ENCODE measurements around the gene TRAPPC4.
A peak's percentile ranks its signal among the peaks of the same experiment; 100 is the strongest.
"Not testable (repeated sequence)": the region's sequence is repeated elsewhere in the genome, so short reads cannot be mapped to it uniquely, and the experiment has no call there.

The TRAPPC4 gene

DNA sequence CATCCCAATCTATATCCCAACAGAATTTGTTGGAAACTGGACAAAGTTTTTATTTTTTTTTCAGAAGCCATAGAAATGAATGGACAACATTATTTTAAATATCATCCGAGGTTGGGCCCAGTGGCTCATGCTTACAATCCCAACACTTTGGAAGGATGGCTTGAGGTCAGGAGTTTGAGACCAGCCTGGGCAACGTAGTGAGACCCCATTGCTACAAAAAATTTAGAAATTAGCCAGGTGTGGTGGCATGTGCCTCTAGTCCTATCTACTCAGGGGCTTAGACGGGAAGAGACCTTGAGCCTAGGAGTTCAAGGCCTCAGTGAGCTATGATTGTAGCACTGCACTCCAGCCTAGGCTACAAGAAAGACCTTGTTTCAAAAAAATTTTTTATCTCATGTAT, 16.2 kb downstream of the TRAPPC4 start:
- no peak for DNase-seq

DNA sequence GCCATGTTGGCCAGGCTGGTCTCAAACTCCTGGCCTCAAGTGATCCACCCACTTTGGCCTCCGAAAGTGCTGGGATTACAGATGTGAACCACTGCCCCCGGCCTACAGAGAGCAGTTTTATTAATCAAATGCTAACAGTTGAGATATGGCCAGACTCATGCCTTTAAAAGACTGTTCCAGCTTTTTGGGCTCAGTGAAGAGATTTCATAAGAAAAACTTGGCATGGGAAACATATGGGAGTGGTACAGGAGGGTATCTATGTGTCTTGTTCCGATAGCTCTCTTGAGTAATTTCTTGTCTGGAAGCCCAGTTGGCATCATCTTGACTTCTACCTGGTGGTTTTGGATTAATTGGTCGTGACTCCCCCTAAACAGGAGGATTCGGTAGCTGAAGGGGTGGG, 20.3 kb downstream of the TRAPPC4 start:
- no peak for DNase-seq

DNA sequence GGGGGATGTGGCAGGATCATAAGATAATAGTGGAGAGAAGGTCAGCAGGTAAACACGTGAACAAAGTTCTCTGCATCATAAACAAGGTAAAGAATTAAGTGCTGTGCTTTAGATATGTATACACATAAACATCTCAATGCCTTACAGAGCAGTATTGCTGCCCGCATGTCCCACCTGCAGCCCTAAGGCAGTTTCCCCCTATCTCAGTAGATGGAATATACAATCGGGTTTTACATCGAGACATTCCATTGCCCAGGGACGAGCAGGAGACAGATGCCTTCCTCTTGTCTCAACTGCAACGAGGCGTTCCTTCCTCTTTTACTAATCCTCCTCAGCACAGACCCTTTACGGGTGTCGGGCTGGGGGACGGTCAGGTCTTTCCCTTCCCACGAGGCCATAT, 20.9 kb downstream of the TRAPPC4 start:
- DNase-seq, result not testable (repeated sequence)

DNA sequence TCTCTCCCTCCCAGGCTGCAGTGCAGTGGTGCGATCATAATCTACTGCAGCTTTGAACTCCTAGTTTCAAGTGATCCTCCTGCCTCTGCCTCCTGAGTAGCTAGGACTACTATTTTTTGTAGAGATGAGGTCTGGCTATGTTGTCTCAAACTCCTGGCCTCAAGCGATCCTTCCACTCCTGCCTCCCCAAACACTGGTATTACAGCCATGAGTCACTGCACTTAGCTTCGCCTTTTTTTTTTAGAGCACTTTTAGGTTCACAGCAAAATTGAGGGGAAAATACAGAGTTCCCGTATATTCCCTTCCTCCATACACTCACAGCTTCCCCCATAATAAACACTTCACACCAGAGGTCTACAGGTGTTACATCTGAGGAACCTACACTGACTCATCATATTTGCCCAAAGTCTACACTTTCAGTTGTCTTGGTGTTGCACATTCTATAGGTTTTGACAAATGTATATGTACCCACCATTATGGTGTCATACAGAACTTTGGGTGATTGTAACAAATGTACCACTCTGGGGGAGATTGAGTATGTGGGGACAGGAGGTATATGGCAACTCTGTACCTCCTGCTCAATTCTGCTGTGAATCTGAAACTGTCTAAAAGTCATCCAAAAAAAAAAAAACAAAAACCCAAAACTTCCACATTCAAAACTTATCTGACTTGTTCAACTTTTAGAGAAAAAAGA, 23.4 kb downstream of the TRAPPC4 start:
- DNase-seq, result no peak

DNA sequence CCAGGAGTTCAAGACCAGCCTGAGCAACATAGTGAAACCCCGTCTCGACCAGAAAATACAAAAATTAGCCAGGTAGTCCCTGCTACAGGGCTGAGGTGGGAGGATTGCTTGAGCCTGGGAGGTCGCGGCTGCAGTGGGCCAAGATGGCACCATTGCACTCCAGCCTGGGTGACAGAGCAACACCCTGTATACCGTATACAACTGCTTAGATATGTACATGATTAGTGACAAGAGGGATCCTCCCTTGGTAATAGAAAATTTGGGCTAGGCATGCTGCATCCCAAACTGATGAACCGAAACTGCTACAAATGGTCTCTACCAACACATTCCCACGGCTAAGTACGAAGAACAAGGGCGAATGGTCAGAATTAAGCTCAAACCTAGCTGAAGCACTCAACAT, 24.4 kb downstream of the TRAPPC4 start:
- no peak for DNase-seq

DNA sequence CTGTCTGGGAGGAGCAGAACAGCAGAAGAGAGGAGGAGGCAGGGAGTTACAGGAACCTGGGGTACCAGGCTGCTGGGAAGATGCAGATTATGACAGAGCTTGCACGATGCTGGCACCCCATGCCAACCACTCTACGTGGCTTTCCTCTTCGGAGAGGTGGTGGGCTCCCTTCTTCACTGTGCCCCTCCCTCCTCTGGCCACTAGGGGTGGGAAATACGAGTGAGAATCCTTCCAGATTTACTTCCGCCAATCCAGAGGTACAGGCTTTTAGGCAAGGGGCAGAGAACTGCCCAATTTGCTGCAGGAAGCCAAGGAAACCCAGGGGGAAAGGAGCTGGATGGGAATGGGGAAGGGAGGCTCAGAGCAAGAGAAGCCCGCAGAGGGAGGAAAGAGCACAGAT, 26.1 kb downstream of the TRAPPC4 start:
- no peak for DNase-seq

DNA sequence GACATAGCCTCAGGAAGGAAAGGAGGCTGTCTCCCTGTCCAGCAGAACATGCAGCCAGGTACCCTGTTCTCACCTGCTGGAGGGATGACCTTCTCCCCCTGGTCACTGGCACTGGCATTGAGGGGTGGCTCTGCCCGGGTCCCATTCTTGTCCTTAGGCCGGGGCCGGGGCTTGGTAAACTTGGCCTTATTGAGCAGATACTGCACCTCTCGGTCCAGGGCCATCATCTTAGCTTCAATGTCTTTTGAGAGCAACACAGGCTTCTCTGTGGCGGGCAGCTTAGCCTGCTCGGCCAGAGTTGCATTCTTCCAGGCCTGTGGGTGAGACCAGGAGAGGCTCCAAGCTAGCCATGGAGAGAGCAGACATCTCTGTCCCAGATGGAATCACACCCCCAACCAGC, 27.9 kb downstream of the TRAPPC4 start:
- DNase-seq, result no peak

DNA sequence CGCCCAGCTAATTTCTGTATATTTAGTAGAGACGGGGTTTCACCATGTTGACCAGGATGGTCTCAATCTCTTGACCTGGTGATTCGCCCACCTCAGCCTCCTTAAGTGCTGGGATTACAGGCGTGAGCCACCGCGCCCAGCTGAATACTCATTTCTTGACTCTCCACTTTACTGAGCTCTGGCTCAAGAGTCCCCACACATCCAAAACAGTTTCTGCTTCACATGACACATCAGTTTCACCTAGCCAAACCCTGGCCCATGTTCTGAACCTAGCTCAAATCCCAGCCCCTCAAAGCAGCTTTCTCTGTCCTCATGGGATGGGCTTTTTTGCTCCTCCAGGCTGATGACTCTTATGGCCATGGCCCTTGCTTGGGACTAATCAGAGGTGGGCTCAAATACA, 28.6 kb downstream of the TRAPPC4 start:
- DNase-seq, result no peak

DNA sequence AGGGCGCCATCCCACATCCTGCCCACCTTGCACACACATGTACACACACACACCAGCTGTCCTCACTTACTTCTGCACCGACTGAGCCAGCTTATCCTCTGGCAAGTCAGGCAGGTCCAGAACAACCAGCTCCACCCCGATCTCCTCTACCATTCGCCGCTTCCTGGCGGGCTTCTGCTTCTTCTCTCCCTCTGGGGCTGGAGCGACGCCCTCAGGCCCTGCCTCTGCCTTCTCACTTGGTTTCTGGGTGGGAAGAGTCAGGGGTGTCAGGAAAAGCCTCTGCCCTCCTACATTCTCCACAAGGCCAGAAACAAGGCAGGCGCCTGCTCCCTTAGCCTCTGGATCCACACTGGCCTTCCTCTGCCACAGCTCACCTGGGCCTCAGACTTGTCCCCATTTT, 30.1 kb downstream of the TRAPPC4 start:
- DNase-seq, result no peak

DNA sequence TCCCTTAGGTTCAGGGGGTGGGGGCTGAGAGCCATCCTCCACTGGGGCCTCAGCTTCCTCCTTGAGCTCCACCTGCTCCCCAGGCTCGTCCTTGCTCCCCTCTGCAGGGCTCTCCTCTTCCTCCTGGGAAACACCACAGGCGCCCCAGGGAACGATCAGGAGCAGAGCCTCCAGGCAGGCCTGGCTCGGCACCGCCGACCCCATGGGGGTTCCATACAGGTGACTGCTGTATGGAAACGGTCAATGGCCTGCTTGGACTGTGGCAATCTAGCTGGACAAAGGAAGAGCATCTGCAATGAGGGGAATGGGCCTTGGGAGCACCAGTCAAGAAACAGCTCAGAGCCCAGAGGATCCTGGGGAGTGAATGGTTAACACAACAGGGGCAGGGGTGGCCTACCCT, 30.5 kb downstream of the TRAPPC4 start:
- DNase-seq, result no peak

DNA sequence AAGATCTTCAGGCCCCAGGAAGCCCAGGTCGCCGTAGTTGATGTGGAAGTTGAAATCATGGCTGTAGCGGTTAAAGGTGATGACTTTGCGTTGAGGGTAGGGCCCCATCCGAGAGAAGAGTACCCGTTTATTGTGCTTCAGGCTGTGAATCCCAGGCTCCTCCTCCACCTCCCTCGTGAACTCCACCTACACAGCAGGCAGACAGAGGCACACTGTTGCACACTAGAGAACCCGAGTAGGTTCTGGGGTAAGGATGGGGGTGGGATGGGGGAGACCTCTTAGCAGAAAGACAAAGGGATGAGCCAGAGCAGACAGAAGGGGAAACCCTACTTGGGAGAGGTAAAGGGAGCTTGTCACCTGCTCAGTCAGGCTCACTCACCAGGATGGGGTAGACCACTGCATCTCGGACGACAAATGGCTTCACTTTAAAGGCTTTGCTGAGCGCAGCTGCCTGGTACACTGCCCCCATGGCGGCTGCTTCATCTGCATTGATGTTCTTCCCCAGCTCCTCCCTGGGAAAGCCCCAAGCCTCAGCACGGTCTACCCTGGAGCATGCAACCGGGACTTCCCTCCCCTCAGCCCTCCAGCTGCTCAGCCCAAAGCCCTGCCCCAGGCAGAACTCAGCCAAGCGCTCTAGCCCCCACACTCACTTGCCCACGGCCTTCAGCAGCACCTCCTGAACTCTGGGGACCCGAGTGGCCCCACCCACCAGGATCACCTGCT, 33.0 kb downstream of the TRAPPC4 start:
- peak; percentile 46 for DNase-seq

DNA sequence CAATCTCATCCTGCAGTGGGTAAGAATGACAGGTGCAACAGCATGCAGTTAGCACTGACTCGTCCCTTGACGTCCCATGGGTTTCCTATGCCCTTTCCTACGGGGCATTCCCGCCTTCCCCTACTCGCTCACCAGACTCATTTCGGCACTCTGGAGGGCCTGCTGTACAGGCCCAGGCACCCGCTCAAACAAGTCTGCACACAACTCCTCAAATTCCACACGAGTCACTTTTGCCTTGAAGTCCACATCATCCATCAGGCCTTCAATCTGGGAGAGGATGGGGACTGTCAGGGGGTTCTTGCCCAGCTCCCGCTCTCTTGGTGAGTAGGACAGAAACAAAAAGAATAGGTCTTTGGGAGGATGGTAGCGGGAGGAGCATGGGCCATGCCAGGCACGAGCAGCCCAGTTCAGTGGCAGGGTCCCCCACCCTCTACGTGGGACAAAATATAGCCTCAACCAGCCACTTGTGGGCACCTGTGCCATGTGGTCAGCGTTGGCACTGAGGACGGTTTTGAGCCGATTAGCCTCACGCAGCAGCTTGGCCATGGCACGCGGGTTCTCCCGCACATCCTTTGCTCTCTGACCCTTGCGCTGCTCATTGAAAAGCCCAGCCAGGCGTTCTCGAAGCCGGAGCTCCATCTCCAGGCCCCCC, 33.7 kb downstream of the TRAPPC4 start:
- DNase-seq, result no peak

DNA sequence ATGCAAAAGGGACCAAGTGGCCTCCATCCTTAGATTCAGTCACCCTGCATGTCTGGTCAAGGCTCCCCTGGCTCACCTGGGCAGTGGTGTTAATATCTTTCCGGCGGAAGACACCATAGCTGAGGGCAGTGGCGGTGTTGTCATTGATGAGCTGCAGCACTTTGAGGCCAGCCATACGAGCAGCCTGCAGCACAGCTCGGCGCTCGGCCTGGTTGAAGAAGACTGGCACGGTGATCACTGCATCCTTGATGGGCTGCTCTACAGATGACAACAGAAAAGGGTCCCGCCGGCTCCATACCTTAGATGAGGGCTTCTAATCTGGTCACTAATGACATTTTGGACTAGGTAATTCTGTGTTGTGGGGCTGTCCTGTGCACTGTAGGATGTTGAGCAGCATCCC, 35.9 kb downstream of the TRAPPC4 start:
- no peak for DNase-seq

DNA sequence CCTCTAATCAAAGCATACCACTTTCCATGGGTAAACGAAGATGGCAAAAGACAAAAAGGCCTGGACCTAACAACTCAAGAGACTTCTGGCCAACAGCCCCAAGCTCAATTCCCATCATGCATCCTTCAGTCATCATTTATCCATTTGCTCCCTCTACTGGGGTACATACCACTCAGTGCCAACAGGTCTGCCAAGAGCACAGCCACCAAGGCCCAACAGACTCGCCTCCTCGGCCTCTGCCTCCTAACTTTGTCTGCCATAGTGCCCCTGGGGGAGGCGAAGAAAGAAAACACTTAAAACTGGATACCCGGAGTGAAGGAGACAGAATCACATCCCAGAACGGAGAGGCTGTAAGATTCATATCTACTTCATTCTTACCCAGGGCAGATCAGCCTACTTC, 37.3 kb downstream of the TRAPPC4 start:
- peak; percentile 26 for DNase-seq

DNA sequence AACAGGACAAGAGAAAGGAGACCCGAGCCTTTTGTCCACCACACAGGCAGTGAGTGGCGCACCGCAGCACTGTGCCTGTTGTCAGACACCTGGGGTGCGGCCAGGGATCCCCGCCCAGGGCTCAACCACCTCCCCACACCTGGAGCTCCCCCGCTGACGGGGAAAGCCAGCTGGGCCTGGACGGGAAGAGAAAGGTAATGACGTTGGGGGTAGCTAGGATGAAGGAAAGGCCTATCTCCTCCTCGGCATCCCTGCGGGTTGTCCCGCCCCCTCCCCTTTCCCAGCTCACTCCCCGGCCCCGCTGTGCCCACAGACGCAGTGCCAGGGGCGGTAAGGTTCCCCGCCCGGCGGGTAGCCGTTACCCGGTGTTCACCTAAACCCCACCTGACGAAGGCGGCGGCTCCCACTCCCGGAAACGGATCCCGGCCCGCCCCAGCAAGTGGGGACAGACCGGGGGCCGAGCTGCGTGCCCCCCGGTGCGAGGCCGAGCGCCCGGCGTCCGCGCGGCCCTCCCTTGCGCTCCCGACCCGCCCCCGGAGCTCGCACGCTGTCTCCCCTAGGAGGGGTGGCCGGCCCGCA, 37.9 kb downstream of the TRAPPC4 start:
- peak; percentile 67 for DNase-seq

DNA sequence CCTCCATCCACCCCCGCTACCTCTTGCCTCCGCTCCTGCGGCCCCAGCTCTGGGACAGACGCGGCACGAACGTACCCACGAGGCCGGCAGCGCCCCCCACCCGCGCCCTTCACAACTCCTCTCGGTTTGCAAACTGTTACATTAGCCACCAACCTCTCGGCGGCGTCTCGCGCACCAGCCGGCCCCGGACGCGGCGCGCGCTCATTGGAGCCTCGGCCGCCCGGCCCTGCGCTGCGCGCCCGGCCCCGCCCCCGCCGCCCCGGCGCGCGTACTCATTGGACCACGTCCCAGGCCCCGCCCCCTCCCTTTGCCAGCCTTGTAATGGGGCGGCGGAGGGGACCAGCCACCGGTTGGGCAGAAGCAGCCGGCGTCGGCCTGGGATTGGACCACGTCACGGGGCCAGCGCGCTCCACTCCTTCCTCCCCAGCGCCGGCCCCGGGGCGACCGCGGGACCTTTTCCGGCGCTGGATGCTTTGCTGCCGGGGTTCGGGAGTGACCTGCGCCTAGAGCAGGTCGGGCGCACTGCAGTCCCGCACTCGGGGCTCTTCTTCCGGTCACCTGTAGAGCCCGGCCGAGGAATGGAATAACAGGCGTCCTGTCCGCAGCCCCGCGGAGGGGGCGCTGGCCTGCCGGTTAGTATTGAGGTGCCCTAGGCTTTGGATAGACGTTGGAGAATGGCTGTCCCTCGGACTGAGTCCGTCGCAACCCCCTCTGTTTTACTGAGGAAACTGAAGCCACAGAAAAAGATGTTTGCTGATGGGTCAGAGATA, 38.6 kb downstream of the TRAPPC4 start, which contains the start of gene HYOU1:
Gene HYOU1, minus strand, starts transcription at position 206 of the 770 bp plus-strand sequence. CDS start 1,045 bp downstream, outside the sequence.
- DNase-seq, result peak; percentile 98

DNA sequence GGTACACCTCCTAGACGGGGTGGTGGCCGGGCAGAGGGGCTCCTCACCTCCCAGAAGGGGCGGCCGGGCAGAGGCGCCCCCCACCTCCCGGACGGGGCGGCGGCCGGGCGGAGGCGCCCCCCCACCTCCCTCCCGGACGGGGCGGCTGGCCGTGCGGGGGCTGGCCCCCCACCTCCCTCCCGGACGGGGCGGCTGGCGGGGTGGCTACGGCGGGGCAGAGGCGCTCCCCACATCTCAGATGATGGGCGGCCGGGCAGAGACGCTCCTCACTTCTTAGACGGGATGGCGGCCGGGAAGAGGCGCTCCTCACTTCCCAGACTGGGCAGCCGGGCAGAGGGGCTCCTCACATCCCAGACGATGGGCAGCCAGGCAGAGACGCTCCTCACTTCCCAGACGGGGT, 40.6 kb downstream of the TRAPPC4 start:
- DNase-seq, result not testable (repeated sequence)

DNA sequence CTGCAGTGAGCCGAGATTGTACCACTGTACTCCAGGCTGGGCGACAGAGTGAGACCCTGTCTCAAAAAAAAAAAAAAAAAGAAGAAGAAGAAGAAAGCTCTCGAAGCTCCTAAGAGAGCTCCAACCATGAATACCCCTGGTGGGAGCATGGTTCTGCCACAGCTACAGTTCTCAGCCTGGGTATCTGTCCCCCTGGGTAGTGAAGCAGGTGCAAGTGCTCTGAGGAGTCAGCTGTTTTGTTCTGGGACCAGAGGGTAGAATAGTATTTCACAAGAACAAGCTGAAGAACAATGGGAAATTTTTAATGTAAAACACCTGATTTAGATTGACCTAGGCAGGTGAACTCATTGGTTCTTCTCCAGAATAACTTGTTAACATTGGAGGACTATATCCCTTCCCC, 42.7 kb downstream of the TRAPPC4 start:
- DNase-seq, result no peak

DNA sequence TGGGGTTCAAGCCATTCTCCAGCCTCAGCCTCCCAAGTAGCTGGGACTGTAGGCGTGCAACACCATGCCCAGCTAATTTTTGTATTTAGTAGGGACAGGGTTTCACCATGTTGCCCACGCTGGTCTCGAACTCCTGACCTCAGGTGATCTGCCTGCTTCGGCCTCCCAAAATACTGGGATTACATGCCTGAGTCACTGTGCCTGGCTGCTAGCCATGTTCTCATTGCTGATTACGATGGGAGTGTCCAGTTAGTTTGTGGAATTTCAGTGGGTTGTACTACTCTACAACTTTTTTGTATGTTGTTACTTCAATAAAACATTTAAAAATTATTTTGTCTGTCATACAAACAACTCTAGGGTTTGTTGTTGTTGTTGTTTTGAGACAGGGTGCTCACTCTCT, 44.2 kb downstream of the TRAPPC4 start:
- DNase-seq, result no peak

DNA sequence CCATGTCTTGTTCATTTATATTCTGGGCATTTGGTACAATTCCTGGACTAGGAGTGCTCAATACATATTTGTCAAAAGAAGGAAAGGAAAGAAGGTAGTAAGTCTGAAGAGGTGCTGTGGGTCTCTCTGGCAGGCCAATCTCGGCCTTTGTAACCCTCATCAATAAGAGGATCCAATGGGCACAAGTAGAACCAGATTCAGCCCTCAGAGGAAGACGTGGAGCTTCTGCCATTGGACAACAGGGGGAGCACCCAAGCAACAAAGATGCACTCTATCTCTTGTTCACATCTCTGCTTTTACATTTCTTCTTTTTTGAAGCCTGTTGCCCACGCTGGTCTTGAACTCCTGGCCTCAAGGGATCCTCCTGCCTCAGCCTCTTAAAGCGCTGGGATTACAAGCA, 46.8 kb downstream of the TRAPPC4 start:
- DNase-seq, result peak; percentile 67

DNA sequence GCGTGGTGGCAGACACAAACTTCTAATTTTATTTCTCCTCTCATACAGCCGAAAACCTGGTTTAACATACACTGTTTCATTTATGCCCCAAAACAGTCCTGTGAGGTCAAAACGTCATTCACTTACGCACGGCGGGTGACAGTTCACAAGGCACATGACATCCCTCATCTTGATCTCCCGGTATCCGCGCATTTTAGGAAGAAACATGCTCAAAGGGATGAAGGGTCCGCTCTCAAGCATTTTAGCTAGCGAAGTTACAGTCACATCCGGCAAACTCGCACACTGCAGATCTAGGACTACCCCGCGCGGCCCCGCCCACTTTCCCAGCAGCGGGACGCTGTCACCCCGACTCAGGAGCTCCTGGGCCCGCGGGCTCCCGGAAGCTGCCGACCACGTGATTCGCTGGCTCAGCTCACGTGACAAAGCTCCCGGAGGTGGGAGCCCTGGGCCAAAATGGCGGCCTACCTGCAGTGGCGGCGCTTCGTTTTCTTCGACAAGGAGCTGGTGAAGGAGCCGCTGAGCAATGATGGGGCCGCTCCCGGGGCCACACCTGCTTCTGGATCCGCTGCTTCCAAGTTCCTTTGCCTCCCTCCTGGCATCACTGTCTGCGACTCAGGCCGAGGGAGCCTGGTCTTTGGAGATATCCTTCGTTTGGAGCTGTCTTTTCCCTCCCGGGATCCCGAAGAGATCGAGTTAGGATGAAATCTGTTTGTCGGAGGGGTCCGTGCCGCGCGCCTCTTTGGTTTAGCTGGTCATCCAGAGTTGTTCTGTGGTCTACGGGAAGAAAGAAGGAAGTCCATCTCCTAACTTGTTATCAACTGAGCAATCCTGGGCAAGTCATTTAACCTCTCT, 49.0 kb downstream of the TRAPPC4 start, which contains the start of gene VPS11:
Gene VPS11, plus strand, starts transcription at position 448 of the 852 bp plus-strand sequence. Its CDS starts 6 bp downstream, at position 454.
- DNase-seq, result peak; percentile 97
